AG08395 (cell line): ENCODE measurements around the gene NAT9.

ENCODE experiments used
- DNase-seq: peaks from one replicate; pipeline ENCODE4 v3.0.0; 2012; ENCODE audit warnings: mixed read lengths, low spot score

Gene NAT9

GRCh38 chr17:74805591-74805991 is 29.4 kb upstream of the NAT9 start:
- DNase-seq = no peak

- no peak for DNase-seq
Measured at GRCh38 chr17:74804683-74805082, 28.5 kb upstream of the NAT9 start.

GRCh38 chr17:74803971-74804370 is 27.8 kb upstream of the NAT9 start:
- DNase-seq = no peak

GRCh38 chr17:74803388-74803930 is 27.3 kb upstream of the NAT9 start:
- no peak for DNase-seq

- DNase-seq = no peak
Measured at GRCh38 chr17:74801896-74802295, 25.8 kb upstream of the NAT9 start.

GRCh38 chr17:74800531-74800930 is 24.4 kb upstream of the NAT9 start:
- DNase-seq = no peak

GRCh38 chr17:74799097-74799496 is 23.0 kb upstream of the NAT9 start:
- no peak for DNase-seq

GRCh38 chr17:74798239-74798707 is 22.1 kb upstream of the NAT9 start:
- DNase-seq = peak; percentile 67

GRCh38 chr17:74797824-74798223 is 21.7 kb upstream of the NAT9 start:
- DNase-seq = no peak

- no peak for DNase-seq
Measured at GRCh38 chr17:74796866-74797265, 20.7 kb upstream of the NAT9 start.

GRCh38 chr17:74796211-74796610 is 20.1 kb upstream of the NAT9 start:
- DNase-seq = no peak

GRCh38 chr17:74795327-74796020 is 19.3 kb upstream of the NAT9 start:
- DNase-seq = no peak

GRCh38 chr17:74792586-74793105 is 16.5 kb upstream of the NAT9 start:
- DNase-seq = no peak

- DNase-seq = no peak
Measured at GRCh38 chr17:74790161-74791058, 14.3 kb upstream of the NAT9 start.

- no peak for DNase-seq
Measured at GRCh38 chr17:74786431-74787055, 10.4 kb upstream of the NAT9 start.

- no peak for DNase-seq
Measured at GRCh38 chr17:74785981-74786360, 9.8 kb upstream of the NAT9 start.

GRCh38 chr17:74785096-74785980 is 9.2 kb upstream of the NAT9 start:
- no peak for DNase-seq

- no peak for DNase-seq
Measured at GRCh38 chr17:74784125-74784810, 8.1 kb upstream of the NAT9 start.

GRCh38 chr17:74782571-74782970 is 6.4 kb upstream of the NAT9 start:
- DNase-seq = no peak

GRCh38 chr17:74780443-74781238 is 4.5 kb upstream of the NAT9 start:
- peak; percentile 29 for DNase-seq
